IMR-90 (cell line): ENCODE measurements around the gene EFHC2. TPM values are rescaled to one million over a fixed set of nuclear protein-coding genes. Genes with fewer than 3 reads are reported as not detected.

ENCODE experiments used
- ATAC-seq: fragments of 200-7000 bp; cut with Tn5 transposase; 2 replicates; pipeline ENCODE4 v1.9.1; 2020; ENCODE audit warnings: low read depth, mild to moderate bottlenecking, moderate library complexity
- BruUV-seq: library from RNA; stranded (reverse); fragments of 400-500 nt; replicated peaks from 2 replicates; lab custom pipeline; 2021; lab: Mats Ljungman, UMichigan
- CTCF ChIA-PET: fragments of 300-600 bp; formaldehyde crosslinking; extraction: SDS; loops from one replicate; lab custom pipeline; 2021; ENCODE audit warnings: antibody characterized with exemption; lab: Yijun Ruan, JAX
- POLR2A ChIA-PET: fragments of 300-600 bp; sonication (Branson Sonifier 250); formaldehyde crosslinking; loops from one replicate; lab custom pipeline; 2022; ENCODE audit warnings: antibody characterized with exemption; ENCODE audit not compliant: unreplicated experiment; lab: Charles Lee
- DNase-seq: peaks from one replicate; pipeline ENCODE4 v3.0.0; 2013
- H2AFZ ChIP-seq: replicated peaks from 2 replicates; pipeline ENCODE3; 2013; ENCODE audit warnings: low read length, mild to moderate bottlenecking; ENCODE audit not compliant: poor library complexity
- H2AK5ac ChIP-seq: 2 replicates; pipeline ENCODE4 v1.6.1; 2013; ENCODE audit warnings: low read depth, low read length, inconsistent platforms
- H2AK9ac ChIP-seq: replicated peaks from 2 replicates; pipeline ENCODE3; 2013; ENCODE audit warnings: mild to moderate bottlenecking, low read depth, low read length, moderate library complexity; ENCODE audit not compliant: poor library complexity
- H2BK120ac ChIP-seq: 2 replicates; pipeline ENCODE4 v1.6.1; 2013; ENCODE audit warnings: low read depth, low read length, inconsistent platforms
- H2BK15ac ChIP-seq: 3 replicates; pipeline ENCODE4 v1.6.1; 2013; ENCODE audit warnings: low read depth, low read length, inconsistent platforms
- H2BK20ac ChIP-seq: 2 replicates; pipeline ENCODE4 v1.6.1; 2013; ENCODE audit warnings: low read depth, mild to moderate bottlenecking, inconsistent platforms, low read length, moderate library complexity
- H2BK5ac ChIP-seq: 2 replicates; pipeline ENCODE4 v1.6.1; 2013; ENCODE audit warnings: mild to moderate bottlenecking, low read depth, low read length, inconsistent platforms; ENCODE audit not compliant: poor library complexity, severe bottlenecking
- H3K14ac ChIP-seq: replicated peaks from 2 replicates; pipeline ENCODE4 v1.6.1; 2013; ENCODE audit warnings: low read depth, low read length, inconsistent platforms
- H3K18ac ChIP-seq: 2 replicates; pipeline ENCODE4 v1.6.1; 2013; ENCODE audit warnings: low read depth, low read length, control low read depth
- H3K23ac ChIP-seq: 2 replicates; pipeline ENCODE4 v1.6.1; 2013; ENCODE audit warnings: low read depth, low read length, inconsistent platforms
- H3K27ac ChIP-seq: 2 replicates; pipeline ENCODE4 v1.5.1; 2013; ENCODE audit warnings: mild to moderate bottlenecking, control low read depth, low read length; ENCODE audit not compliant: insufficient read depth
- H3K27me3 ChIP-seq: 2 replicates; pipeline ENCODE4 v1.6.1; 2013; ENCODE audit warnings: low read length; ENCODE audit not compliant: control insufficient read depth, insufficient read depth
- H3K36me3 ChIP-seq: 2 replicates; pipeline ENCODE4 v1.6.1; 2013; ENCODE audit warnings: low read length, mixed read lengths; ENCODE audit not compliant: control insufficient read depth, insufficient read depth
- H3K4ac ChIP-seq: 2 replicates; pipeline ENCODE4 v1.6.1; 2013; ENCODE audit warnings: low read depth, low read length, inconsistent platforms
- H3K4me1 ChIP-seq: 2 replicates; pipeline ENCODE4 v1.6.1; 2013; ENCODE audit warnings: low read length, mixed read lengths; ENCODE audit not compliant: control insufficient read depth, insufficient read depth
- H3K4me2 ChIP-seq: 2 replicates; pipeline ENCODE4 v1.6.1; 2013; ENCODE audit warnings: low read depth, mild to moderate bottlenecking, control low read depth, low read length, moderate library complexity
- H3K4me3 ChIP-seq: 2 replicates; pipeline ENCODE4 v1.5.1; 2013; ENCODE audit warnings: low read depth, mild to moderate bottlenecking, control low read depth, low read length, moderate library complexity; ENCODE audit not compliant: insufficient read depth
- H3K56ac ChIP-seq: 2 replicates; pipeline ENCODE4 v1.6.1; 2013; ENCODE audit warnings: low read length, inconsistent platforms; ENCODE audit not compliant: insufficient read depth; ENCODE audit errors: extremely low read depth
- H3K79me1 ChIP-seq, 2 experiments: 2 replicates each; pipeline ENCODE4 v1.6.1; 2013; ENCODE audit warnings: low read length in 2 of 2, inconsistent platforms in 1 of 2, low read depth in 1 of 2
- H3K9ac ChIP-seq: 2 replicates; pipeline ENCODE4 v1.6.1; 2013; ENCODE audit warnings: low read depth, low read length, control low read depth
- H3K9me1 ChIP-seq: 2 replicates; pipeline ENCODE4 v1.6.1; 2013; ENCODE audit warnings: low read length, inconsistent platforms; ENCODE audit not compliant: insufficient read depth
- H3K9me3 ChIP-seq: 2 replicates; pipeline ENCODE4 v1.6.1; 2013; ENCODE audit warnings: low read length; ENCODE audit not compliant: control insufficient read depth, insufficient read depth
- H4K20me1 ChIP-seq: 2 replicates; pipeline ENCODE4 v1.6.1; 2013; ENCODE audit warnings: low read length, inconsistent platforms; ENCODE audit not compliant: insufficient read depth
- H4K5ac ChIP-seq: 2 replicates; pipeline ENCODE4 v1.6.1; 2013; ENCODE audit warnings: mild to moderate bottlenecking, low read depth, low read length, control low read depth
- H4K8ac ChIP-seq, 2 experiments: 2 replicates each; pipeline ENCODE4 v1.6.1; 2013; ENCODE audit warnings: low read depth in 2 of 2, low read length in 2 of 2, control low read depth in 1 of 2, inconsistent platforms in 1 of 2
- H4K91ac ChIP-seq: 2 replicates; pipeline ENCODE4 v1.6.1; 2013; ENCODE audit warnings: low read depth, low read length, inconsistent platforms; ENCODE audit not compliant: insufficient read depth
- BHLHE40 ChIP-seq: fragments of 150-350 bp; IDR thresholded peaks from 2 replicates; pipeline ENCODE4 v1.6.1; 2016; ENCODE audit warnings: mild to moderate bottlenecking, low read depth, low read length
- CEBPB ChIP-seq: IDR thresholded peaks from 2 replicates; pipeline ENCODE4 v1.6.1; 2012; ENCODE audit warnings: low read depth, low read length, improper control_type of control experiment
- CHD1 ChIP-seq: IDR thresholded peaks from 2 replicates; pipeline ENCODE4 v1.6.1; 2012; ENCODE audit warnings: low read depth, low read length, improper control_type of control experiment
- CTCF ChIP-seq: conservative IDR thresholded peaks from 2 replicates; pipeline ENCODE4 v1.5.1; 2012; ENCODE audit warnings: mild to moderate bottlenecking, low read depth, low read length, improper control_type of control experiment
- ELK1 ChIP-seq: fragments of 150-350 bp; IDR thresholded peaks from 2 replicates; pipeline ENCODE4 v1.6.1; 2016; ENCODE audit warnings: low read depth, mild to moderate bottlenecking, low read length, moderate library complexity, borderline replicate concordance
- FOS ChIP-seq: fragments of 150-350 bp; IDR thresholded peaks from 2 replicates; pipeline ENCODE4 v1.6.1; 2016; ENCODE audit warnings: low read depth, low read length
- MAFK ChIP-seq: IDR thresholded peaks from 2 replicates; pipeline ENCODE4 v1.6.1; 2012; ENCODE audit warnings: low read depth, low read length, improper control_type of control experiment
- MAZ ChIP-seq: IDR thresholded peaks from 2 replicates; pipeline ENCODE4 v1.6.1; 2012; ENCODE audit warnings: low read depth, mild to moderate bottlenecking, low read length, improper control_type of control experiment, moderate library complexity, borderline replicate concordance
- MXI1 ChIP-seq: IDR thresholded peaks from 2 replicates; pipeline ENCODE4 v1.6.1; 2012; ENCODE audit warnings: low read depth, mild to moderate bottlenecking, low read length, moderate library complexity, borderline replicate concordance
- NFE2L2 ChIP-seq: fragments of 150-350 bp; IDR thresholded peaks from 2 replicates; pipeline ENCODE4 v1.6.1; 2016; ENCODE audit warnings: low read depth, mild to moderate bottlenecking, low read length
- RAD21 ChIP-seq: IDR thresholded peaks from 2 replicates; pipeline ENCODE4 v1.6.1; 2012; ENCODE audit warnings: low read length, improper control_type of control experiment
- RCOR1 ChIP-seq: IDR thresholded peaks from 2 replicates; pipeline ENCODE4 v1.6.1; 2012; ENCODE audit warnings: mild to moderate bottlenecking, low read length, improper control_type of control experiment; ENCODE audit not compliant: insufficient replicate concordance
- RFX5 ChIP-seq: IDR thresholded peaks from 2 replicates; pipeline ENCODE4 v1.8.0; 2012; ENCODE audit warnings: low read depth, mild to moderate bottlenecking, low read length, moderate library complexity
- SMC3 ChIP-seq: fragments of 150-350 bp; IDR thresholded peaks from 2 replicates; pipeline ENCODE4 v1.6.1; 2016; ENCODE audit warnings: low read depth, mild to moderate bottlenecking, antibody characterized with exemption, low read length, moderate library complexity
- USF2 ChIP-seq: fragments of 150-350 bp; IDR thresholded peaks from 2 replicates; pipeline ENCODE4 v1.6.1; 2017; ENCODE audit warnings: mild to moderate bottlenecking, antibody characterized with exemption, low read length, low read depth
- WGBS, 2 experiments: methylation state at CpG; one replicate each; pipeline versions ENCODE4 v1.1.5 to v1.1.7; 2013; ENCODE audit warnings: missing lambda C conversion rate in 2 of 2; ENCODE audit not compliant: insufficient read length in 1 of 2; ENCODE audit errors: extremely low coverage in 2 of 2; 5-methylcytosine and 5-hydroxymethylcytosine counted together
- dilution Hi-C: fragments of 300-500 bp; cut with HindIII; formaldehyde crosslinking; loops from one replicate; pipeline ENCODE4 v1.14.3; 2018; ENCODE audit warnings: low sequenced_read_pairs; ENCODE audit not compliant: unreplicated experiment
- in situ Hi-C: fragments of 300-500 bp; cut with MboI; formaldehyde crosslinking; loops from 3 replicates; pipeline ENCODE4 v1.14.3; 2019; ENCODE audit warnings: low sequenced_read_pairs, inconsistent platforms, mixed read lengths
- intact Hi-C: fragments of 100-400 bp; cut with micrococcal nuclease; formaldehyde crosslinking; loops from 2 replicates; pipeline ENCODE4 v1.10.0; 2022
- polyA plus RNA-seq, 3 experiments: library from polyadenylated mRNA; depleted of rRNA; stranded (reverse); fragments of >200 nt; gene quantifications; 2 replicates each; pipeline ENCODE4 v1.2.3, GENCODE V29; 2012; ENCODE audit warnings: low replicate concordance in 1 of 3
- total RNA-seq: library from RNA; depleted of rRNA; stranded (reverse); fragments of >200 nt; gene quantifications from 2 replicates; pipeline ENCODE4 v1.2.3, GENCODE V29; 2012

The EFHC2 gene
- total and polyA plus RNA-seq, 2 of the 4 experiments (the other 2 are of a cell fraction): 0.18 to 0.24 TPM

- ChIA-PET CTCF (no interaction called here), POLR2A (no interaction called here)
- Histone ChIP-seq H2BK120ac (no peak overlapping the region), H3K23ac (no peak overlapping the region), H4K91ac (no peak overlapping the region), H4K5ac (no peak overlapping the region), H3K4me1 (no peaks in the 10 kb centered on the region), H3K9me3 (no peaks in the 10 kb centered on the region), H2BK15ac (no peak overlapping the region), H2BK5ac (no peak overlapping the region), H3K18ac (no peak overlapping the region), H2AFZ (no peak overlapping the region), H2BK20ac (no peak overlapping the region), H2AK9ac (no peak overlapping the region), H3K27me3 (peaks cover 2% of the 10 kb centered on the region; the same call in 1 of the 2 replicates), H3K4me2 (no peak overlapping the region), H3K9me1 (no peaks in the 10 kb centered on the region), H2AK5ac (no peak overlapping the region), H4K8ac (no peak overlapping the region), H3K79me1 (no peaks in the 10 kb centered on the region), H3K56ac (no peak overlapping the region), H3K9ac (no peak overlapping the region), H3K36me3 (no peaks in the 10 kb centered on the region), H3K14ac (no peak overlapping the region), H3K4me3 (no peak overlapping the region), H3K27ac (no peak overlapping the region), H4K20me1 (no peaks in the 10 kb centered on the region), H3K4ac (no peak overlapping the region)
- no peak for TF ChIP-seq MXI1
- TF ChIP-seq FOS: no peak
- TF ChIP-seq RCOR1: no peak
- no peak for TF ChIP-seq USF2
- no peak for TF ChIP-seq MAFK
- no peak for TF ChIP-seq RAD21
- no peak for TF ChIP-seq RFX5
- no peak for TF ChIP-seq SMC3
- TF ChIP-seq BHLHE40: no peak
- no peak for TF ChIP-seq CEBPB
- no peak for TF ChIP-seq CHD1
- no peak for TF ChIP-seq NFE2L2
- no peak for TF ChIP-seq MAZ
- no peak for TF ChIP-seq ELK1
- TF ChIP-seq CTCF: no peak
- dilution Hi-C loops (no loop called here), in situ Hi-C loops (no loop called here), intact Hi-C loops (no loop called here)
- whole genome bisulfite sequencing, 2 experiments: no CpG with 5 or more reads among the region's 2 CpGs
- ATAC-seq: no peak
- no peak for DNase-seq
- no TSS peak for BruUV-seq
Measured at GRCh38 chrX:44130189-44130588, 213.3 kb downstream of the EFHC2 start.
